HPDE6-E6E7 (cell line): ENCODE measurements around the gene PTPRF.
A peak's percentile ranks its signal among the peaks of the same experiment; 100 is the strongest.
"Not testable (repeated sequence)": the region's sequence is repeated elsewhere in the genome, so short reads cannot be mapped to it uniquely, and the experiment has no call there.

Experiments
- DNase-seq: peaks from one replicate; pipeline ENCODE4 v3.0.0; 2011; ENCODE audit warnings: missing footprints; ENCODE audit errors: extremely low spot score

PTPRF gene

GRCh38 chr1:43537423-43538142, 6.9 kb downstream of the PTPRF start:
- no peak for DNase-seq

GRCh38 chr1:43538143-43538487, 7.4 kb downstream of the PTPRF start:
- DNase-seq, result no peak

GRCh38 chr1:43538969-43539368, 8.3 kb downstream of the PTPRF start:
- no peak for DNase-seq

GRCh38 chr1:43539726-43540434, 9.2 kb downstream of the PTPRF start:
- no peak for DNase-seq

GRCh38 chr1:43540653-43541071, 10.0 kb downstream of the PTPRF start:
- no peak for DNase-seq

- DNase-seq, result no peak
Observed at GRCh38 chr1:43541141-43541540, 10.5 kb downstream of the PTPRF start.

- DNase-seq, result no peak
Observed at GRCh38 chr1:43541721-43542401, 11.2 kb downstream of the PTPRF start.

GRCh38 chr1:43542527-43543458, 12.1 kb downstream of the PTPRF start:
- DNase-seq, result no peak

GRCh38 chr1:43543567-43543966, 12.9 kb downstream of the PTPRF start:
- no peak for DNase-seq

GRCh38 chr1:43545339-43545694, 14.6 kb downstream of the PTPRF start:
- DNase-seq, result no peak

GRCh38 chr1:43545695-43546387, 15.2 kb downstream of the PTPRF start:
- DNase-seq, result peak; percentile 49

GRCh38 chr1:43546388-43547100, 15.9 kb downstream of the PTPRF start:
- no peak for DNase-seq

GRCh38 chr1:43547538-43548072, 16.9 kb downstream of the PTPRF start:
- no peak for DNase-seq

GRCh38 chr1:43548285-43549271, 17.9 kb downstream of the PTPRF start:
- peak; percentile 38 for DNase-seq

- DNase-seq, result not testable (repeated sequence)
Observed at GRCh38 chr1:43549394-43549793, 18.7 kb downstream of the PTPRF start.

GRCh38 chr1:43549921-43550597, 19.4 kb downstream of the PTPRF start:
- DNase-seq, result peak; percentile 97

- DNase-seq, result no peak
Observed at GRCh38 chr1:43550598-43551246, 20.0 kb downstream of the PTPRF start.

- DNase-seq, result no peak
Observed at GRCh38 chr1:43551396-43551888, 20.8 kb downstream of the PTPRF start.
